ENCODE data around the gene TADA2A.

The TADA2A gene, protein sequence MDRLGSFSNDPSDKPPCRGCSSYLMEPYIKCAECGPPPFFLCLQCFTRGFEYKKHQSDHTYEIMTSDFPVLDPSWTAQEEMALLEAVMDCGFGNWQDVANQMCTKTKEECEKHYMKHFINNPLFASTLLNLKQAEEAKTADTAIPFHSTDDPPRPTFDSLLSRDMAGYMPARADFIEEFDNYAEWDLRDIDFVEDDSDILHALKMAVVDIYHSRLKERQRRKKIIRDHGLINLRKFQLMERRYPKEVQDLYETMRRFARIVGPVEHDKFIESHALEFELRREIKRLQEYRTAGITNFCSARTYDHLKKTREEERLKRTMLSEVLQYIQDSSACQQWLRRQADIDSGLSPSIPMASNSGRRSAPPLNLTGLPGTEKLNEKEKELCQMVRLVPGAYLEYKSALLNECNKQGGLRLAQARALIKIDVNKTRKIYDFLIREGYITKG

DNA sequence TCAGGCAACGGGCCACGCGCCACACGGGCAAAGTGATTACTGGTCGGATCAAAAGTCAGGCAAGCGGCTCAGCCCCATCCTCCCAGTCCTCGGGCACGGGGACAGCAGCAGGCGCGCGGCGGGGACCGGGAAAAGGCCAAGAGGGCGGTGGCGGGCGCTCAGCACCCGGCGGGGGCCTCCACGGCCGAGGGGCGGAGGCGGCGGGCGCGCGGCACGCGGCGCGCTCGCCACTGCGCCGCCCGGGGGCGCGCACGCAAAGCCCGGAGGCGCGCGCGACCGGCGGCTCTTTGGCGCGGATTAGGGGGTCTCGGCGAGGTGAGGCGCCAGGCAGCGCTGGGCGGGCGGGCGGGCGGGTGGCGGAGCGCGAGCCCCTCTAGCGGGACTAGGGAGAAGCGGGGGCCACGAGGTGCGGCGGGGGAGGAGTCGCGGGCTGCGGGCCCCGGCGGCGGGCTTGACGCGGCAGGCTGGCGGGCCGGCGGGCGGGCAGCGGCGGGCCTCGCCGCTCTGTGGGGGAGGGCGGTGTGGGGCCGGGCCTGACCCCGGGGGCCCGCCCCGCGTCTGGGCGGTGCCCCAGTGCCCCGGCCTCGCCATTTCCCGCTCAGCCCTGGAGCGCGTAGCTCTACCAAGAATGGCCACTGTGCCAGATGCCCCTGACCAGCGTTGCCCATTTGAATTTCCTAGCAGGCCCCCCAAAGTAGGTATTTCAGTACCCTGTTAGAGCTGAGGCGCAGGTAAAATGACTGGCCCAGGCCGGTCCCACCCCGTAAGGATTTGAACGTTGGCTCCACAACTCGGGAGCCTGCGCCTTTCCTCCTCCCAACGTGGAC, at the start of gene TADA2A, which contains the start of gene ACACA:
TADA2A (plus strand) TSS at position 252 of the 827 bp plus-strand sequence. CDS start 4,480 bp downstream, outside the sequence.
ACACA (minus strand) TSS at position 202 of the 827 bp plus-strand sequence. CDS start 537 bp downstream, outside the sequence.
- DNase-seq: peak; percentile 73

DNA sequence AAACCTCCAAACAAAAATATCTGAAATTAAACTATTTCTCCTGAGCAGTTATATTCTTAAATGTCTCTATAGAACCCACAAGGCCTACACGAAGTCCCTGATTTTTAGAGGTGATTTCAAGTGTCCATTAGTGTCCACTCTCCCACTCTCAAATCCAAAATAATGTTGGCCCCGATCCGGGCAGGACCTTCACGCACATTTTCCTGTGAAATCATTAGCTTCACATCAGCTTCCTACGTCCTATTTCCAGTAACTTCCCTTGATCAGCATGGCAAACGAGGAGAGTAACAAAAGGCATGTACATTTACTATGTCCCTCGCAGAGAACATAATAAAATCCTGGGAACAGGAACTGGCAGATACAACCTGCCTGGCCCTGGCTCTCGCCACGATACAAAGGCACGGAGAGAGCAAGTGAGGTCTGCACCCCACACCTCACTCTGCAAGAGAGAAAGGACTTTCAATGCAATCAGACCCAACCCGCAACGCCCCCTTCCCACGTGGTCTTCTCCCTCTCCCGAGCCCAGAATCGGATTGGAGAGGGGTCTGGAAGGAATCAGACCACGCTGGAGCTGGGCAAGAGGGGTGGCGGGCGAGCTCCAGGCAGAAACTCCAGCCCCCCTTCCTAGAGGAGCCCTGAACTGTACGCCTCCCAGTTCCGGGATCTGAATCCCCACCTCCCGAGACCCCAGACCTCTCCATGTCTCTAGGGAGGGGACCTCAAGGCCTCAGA, 48.4 kb upstream of the TADA2A start:
- DNase-seq: peak; percentile 20

DNA sequence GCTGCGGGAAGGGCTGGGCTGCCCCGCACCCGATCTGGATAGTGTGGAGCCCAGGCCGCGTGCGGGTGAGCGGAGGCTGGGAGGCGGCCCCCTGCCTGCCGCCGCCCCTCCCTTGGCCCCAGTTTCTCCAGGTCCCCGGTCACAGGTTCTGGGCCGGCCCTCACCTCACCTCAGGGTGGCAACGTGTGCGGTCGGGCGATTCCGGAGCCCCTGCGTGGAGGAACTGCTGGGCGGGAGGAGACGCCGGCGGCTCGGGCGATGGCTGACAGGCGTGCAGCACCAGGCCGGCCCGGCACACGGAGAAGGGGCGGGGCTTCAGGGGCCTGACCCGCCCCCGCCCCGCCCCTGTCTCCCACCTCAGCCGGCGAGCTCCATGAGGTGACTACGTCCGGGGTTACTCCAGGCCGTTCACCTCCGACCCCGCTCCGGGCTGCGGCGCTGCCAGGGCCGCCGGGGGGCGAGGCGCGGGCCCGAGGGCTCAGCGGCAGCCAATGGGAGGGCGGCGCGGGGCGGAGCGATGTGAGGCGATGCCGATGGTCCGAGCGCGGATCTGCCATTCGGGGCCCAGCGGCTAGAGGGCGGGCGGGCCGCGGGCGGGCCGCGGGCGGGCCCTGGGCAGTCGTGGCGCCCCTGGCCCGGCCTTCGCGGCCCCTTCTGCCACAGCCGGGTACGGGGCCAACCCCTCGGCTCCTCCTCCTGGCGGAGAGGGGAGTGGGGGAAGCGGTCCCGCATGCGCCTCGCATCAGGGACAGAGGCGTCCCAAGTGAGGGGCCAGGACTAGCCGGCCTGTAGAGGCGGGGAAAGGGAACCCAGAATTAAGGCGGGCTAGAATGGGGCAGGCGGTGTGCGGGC, 47.6 kb upstream of the TADA2A start:
- DNase-seq: peak; percentile 86

DNA sequence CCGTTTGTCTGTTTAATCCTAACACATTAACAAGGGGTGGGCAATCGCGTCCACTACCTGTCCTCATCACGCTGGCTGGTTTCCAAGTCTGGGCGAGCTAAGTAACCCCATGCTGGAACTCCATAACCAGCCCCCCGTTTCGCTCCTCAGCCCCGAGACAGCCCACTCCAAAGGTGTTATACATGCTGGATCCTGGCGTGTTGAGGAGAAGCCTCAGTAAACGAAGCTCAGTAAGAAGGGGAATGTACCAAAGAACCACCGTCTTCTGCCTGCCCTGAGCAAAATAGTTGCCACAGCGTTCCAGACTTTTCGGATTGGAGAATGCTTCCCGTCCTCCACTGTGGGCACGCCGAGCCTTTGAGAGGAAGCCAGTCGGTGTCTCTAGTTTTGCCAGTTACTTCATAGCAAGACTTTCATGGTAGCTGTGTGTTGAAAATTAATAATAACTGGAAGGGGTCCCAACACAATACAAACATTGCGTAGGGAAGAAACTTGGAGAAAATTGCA, 47.0 kb upstream of the TADA2A start:
- DNase-seq: no peak

DNA sequence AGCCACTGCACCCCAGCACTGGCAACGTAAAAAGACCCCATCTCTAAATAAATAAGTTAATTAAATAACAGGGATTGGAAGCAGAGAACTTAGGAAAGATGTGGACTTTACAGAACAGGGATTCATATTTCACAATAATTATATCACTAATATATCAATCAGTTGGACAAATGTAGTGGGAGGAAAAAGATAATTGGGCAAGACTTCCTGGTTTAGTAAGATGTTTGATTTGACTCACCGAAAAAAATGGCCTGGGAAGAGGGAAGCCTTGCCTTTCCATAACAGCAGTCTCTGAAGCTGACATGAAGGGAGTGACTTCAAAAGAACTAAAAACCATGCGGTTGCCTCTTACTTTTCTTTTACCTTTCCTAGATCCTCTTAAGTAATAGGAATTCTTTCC, 46.1 kb upstream of the TADA2A start:
- DNase-seq: no peak

DNA sequence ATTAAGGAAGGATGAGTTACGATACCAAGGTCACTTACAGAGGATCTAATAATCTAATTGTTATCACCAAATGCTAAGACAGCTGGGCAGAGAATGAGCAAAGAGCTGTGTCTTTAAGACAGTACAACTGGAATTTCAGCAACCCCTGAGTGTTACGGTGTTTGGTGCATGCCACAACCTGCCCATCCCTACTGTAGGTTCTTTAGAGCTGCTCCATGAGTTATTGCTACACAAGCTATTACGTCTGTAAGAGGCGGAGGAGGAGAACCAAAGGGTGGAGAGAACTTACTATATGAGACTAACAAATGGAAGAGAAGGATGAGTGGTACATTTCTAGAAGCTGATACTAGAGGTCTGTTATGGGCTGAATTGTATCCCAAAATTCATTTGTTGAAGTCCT, 45.1 kb upstream of the TADA2A start:
- DNase-seq: no peak

DNA sequence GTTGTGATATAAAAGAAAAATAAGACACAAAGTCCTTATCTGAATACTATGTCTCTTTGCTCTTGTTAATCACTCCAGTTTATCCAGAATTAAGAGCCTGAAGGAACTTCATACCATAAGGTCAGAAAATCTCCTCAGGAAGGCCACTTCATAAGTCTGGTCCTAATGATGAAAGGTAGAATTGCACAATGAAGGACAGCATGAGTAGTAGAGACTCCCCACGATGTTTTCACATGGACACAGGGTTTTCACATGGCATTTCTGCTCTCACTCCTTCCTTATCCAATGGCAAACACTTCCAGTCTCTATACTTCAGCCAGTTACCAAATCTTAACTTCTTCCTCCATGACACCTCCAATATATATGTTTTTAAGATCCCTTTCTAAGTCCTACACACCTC, 41.1 kb upstream of the TADA2A start:
- DNase-seq: no peak

DNA sequence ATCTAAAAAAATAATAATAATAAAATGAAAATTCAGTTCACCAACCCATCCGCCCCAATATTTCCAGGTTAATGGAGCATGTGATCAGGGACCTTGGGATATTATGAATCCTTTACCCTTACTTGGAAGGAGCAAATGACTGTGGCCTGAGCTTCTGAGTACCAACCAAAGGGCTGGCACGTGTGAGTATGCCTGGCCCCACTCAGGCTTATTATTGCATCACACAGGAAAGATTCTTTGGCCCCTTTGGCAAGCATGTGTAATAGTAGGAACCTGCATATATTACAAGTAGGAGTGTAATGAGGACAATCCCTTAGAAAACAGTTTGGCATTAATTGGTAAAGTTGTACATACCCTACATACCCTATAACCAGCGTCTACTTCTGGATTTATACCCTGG, 38.1 kb upstream of the TADA2A start:
- no peak for DNase-seq

DNA sequence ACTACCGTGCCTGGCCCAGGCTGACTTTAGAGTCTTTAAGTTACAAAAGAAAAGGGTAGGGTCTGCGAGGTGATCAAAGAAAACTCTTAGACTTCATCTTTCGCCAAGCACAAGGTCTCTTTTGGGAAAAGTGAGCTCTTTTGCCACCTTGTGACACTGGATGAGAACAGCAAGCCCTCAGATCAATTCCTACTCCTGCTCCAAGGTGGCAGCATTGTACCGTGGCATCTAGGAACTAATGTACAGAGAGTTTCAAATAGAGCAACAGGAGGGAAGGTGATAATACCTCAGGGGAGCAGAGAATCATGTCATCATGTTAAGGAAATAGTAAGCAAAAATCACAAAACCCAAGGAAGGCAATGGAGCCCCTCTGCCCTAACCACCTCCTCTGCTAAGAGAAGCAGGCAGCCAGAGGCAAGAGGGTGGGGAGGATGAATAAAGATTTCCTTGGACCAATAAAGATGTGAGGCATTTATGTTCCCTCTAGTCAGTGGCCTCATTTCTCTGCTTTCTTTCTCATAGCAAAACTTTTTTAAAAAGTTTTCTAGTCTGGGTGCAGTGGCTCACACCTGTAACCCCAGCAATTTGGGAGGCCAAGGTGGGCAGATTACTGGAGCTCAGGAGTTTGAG, 33.0 kb upstream of the TADA2A start:
- DNase-seq: peak; percentile 47

DNA sequence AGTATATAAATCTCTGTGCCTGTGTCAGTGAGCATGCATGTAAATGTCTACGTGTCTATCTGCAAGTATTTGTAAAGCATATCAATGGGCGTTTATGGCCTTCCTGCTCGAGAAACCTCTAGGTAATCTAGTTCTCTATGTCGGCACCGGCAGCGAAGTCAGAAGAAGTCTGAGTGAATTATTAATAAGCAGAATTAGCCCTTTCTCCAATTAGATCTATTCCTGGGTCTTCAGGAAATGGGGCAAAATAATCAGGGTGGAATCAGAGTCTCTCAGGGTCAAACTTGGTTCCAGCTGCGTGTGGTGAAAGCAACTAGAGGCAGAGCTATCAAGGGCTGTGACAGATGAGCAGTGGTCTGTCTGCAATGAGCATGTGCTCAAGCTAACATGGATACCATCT, 31.0 kb upstream of the TADA2A start, which contains the start of gene C17orf78:
C17orf78 (plus strand) TSS at position 280 of the 400 bp plus-strand sequence; CDS start at position 388, 108 bp downstream.
- no peak for DNase-seq

DNA sequence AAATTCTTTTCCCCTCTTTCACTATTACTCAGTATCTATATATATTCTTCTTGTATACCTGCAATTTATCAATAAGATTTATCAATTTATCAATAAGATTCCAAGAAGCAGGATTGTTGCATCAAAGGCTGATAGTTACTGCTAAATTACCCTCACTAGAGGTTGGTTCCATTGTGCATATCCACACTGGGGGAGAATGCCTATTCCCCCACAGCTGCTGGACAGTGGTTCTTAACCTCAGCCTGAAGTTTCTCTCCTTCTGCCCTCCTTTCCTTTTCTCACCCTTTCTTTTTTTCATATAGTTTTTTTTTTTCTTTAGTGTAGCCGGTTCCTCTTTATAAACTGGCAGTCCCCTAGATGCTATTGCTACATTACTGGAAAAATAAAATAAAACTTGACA, 24.6 kb upstream of the TADA2A start:
- DNase-seq: no peak

DNA sequence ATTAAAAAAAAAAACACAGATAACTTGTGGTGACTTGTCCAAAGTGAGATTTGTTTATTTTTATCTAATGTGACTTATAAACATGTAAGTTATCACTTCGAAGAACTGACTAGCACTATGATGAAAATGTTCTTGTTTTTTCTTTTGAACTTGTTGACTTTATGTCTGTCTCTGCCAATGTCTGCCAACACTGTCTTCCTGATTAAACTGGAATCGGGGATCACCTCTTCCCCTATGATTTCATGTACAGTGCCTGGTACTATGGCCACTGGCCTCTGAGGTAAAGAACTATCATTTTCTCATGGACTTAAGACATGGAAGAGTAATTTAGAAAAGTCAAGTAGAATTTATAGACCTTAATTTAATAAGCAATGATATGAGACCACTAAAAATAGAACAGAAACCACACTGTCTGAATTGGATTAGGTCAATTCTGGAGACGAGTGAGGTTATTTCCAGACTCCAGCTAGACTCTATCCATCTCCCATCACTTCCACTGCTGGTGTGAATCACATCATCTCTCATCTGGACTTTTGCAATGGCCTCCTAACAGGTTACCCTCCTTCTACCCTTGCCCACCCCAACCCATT, 22.0 kb upstream of the TADA2A start:
- DNase-seq: no peak

DNA sequence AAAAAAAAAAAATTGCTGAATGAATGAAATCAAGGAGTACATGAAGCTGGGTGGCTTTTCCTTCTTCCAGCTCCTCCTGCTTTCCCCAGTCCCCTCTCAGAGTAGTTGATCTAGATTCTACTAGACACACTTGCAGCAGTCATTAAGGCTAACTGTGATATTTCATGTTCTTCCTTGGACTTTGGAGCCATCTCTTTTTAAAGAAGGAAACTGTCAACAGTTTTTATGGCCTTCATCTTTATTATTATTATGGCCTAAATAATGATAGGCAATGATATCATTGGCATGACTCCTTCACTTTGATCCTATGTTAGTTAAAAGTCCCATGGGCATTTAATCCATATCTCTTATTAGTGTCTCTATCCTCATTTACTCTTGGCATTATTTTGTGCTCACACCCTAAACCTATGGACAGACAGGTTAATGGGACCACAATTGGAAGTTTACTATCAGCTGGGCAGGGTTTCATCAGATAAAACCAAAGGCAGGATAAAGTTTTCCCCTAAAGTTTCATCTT, 21.2 kb upstream of the TADA2A start:
- no peak for DNase-seq

DNA sequence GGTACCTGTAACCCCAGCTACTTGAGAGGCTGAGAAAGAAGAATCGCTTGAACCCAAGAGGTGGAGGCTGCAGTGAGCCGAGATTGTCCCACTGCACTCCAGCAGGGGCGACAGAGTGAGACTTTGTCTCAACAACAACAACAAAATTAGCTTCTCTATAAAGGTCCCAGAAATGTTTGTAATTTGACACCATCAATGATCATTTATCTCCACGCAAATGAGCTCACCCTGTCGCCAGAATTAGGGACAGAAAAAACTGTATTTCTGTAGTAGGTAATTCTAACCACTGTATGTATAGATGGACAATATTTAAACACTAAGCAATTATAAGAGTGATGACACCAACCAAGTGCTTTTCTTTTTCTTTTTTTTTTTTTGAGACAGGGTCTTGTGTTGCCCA, 20.2 kb upstream of the TADA2A start:
- no peak for DNase-seq

DNA sequence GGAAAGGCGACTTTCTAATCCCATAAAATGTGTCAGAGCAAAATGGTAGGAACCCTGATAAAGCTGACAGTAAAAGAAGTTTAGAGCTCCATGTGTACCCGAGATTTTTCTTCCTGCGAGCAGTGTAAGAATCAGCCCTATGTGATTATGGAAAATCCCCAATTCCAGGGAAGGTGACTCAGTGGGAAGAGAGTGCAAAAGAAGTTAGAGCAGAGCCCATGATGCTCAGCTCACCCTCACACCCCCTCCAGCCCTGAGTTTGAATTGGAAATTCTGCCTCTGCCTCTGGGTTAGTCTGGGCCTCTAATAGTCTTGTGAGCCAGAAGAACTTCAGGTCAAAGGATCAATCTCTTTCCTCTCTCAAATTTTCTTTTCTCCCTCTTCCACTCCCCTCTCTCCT, 18.4 kb upstream of the TADA2A start:
- no peak for DNase-seq

DNA sequence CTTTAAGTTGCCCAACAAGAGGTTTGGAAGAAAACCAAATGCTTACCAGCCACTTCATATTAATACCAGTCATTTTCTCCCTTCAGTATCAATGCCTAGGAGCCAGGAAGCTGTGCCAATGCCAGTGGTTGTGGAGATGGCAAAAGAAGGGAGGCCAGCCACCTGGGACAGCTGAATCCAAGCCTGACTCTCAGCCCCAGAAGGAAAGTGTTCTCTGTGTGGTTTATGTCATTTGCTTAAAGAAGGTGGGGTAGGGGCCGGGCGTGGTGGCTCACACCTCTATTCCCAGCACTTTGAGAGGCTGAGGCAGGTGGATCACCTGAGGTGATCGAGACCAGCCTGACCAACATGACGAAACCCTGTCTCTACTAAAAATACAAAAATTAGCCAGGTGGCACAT, 17.5 kb upstream of the TADA2A start:
- DNase-seq: no peak

DNA sequence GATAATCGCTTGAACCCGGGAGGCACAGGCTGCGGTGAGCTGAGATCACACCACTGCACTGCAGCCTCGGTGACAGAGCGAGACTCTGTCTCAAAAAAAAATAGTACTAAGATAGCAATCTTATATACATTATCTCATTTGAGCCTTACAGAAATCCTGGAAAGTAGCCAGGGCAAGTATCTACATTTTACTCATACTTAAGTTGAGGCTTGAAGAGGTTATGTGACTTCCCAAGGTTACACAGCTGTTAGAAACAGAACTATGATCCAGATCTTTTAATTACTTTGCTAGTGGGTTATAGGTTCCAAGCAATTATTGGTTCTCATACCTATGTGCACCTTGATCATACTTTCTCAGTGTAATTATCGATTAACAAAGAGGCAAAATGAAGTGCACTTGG, 15.5 kb upstream of the TADA2A start:
- no peak for DNase-seq

DNA sequence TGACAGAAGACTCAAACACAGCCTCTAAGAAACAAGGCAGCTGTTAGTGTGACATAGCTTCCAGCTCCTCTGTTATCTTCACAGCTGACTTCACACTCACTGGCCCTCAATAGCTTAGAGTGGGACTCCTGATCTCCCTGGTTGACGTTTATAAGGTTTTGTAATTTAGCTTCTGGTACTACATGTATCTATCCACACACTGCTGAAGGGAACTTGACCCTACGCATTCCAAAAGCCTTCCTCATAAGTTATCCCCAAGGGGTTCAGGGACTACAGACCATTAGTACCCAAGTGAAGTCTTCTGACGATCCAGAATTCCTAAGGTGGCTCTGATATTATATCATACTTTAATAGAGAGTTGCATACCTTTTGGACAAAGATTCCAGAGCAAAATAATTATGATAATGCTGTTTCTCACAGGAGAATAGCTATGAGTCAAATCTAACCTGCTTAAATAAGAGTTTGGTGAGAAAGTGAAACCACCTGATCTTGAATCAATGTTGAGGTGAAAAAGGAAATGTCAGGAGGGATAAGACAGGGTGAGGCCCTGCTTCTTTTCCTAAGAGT, 14.6 kb upstream of the TADA2A start:
- DNase-seq: no peak

DNA sequence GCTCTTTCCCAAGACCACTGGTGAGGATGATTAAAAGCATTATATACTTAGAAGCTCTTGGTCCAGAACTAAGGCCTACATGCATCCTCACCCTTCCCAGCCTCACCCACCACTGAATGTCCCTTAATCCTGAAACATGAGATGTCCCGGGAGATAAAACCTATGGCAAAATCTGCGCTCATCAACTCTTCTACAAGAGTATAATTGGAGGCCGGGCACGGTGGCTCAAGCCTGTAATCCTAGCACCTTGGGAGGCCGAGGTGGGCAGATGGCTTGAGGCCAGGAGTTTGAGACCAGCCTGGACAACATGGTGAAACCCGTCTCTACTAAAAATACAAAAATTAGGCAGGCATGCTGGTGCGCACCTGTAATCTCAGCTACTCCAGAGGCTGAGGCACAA, 13.3 kb upstream of the TADA2A start:
- no peak for DNase-seq

DNA sequence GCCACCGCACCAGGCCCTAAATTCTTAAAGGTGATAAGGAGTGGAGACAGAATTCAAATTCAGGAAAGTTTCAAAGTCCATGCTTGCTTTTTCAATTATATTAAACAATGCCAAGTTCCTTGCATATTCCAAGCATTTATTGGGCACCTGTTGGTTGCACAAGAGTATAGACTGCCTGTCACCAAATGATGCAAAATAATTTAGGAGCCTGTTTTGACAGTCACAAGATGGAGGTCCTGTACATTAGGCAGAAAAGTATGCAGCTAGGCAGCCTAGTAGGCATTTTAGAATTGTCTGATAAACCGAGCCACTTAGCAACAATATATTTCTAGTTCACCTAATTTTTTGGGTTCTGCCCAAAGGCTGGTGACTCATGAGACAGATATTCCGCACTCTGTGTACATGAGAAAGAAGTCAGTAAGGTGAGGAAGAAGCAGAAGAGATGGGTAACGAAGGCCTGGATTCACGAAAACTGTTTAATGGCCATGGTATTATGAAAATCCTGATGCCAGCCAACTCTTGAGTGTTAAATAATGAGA, 7.4 kb upstream of the TADA2A start:
- DNase-seq: no peak
